Activated CD4-positive, alpha-beta memory T cell treated with anti-CD3 and anti-CD28 coated beads for 36 hours (primary cell): Measurements from ENCODE around the gene PKP1. TPM values are rescaled to one million over a fixed set of nuclear protein-coding genes. Genes with fewer than 3 reads are reported as not detected.

Experiments
- CTCF ChIA-PET: fragments of 350-600 bp; sonication (Branson Sonifier 250); formaldehyde crosslinking; loops from one replicate; lab custom pipeline; 2021; ENCODE audit warnings: antibody characterized with exemption, inconsistent platforms; lab: Charles Lee
- POLR2A ChIA-PET: fragments of 350-600 bp; sonication (Branson Sonifier 250); formaldehyde crosslinking; loops from one replicate; lab custom pipeline; 2021; ENCODE audit warnings: antibody characterized with exemption; lab: Charles Lee
- DNase-seq: peaks from one replicate; pipeline ENCODE4 v3.0.0-alpha.2; 2020
- H3K27ac Mint-ChIP-seq: one replicate; pipeline ENCODE4 v1.8.0; 2021; ENCODE audit warnings: mixed read lengths
- H3K27me3 Mint-ChIP-seq: one replicate; pipeline ENCODE4 v1.8.0; 2021; ENCODE audit warnings: mixed read lengths
- H3K36me3 Mint-ChIP-seq: one replicate; pipeline ENCODE4 v1.8.0; 2021; ENCODE audit warnings: mixed read lengths
- H3K4me1 Mint-ChIP-seq: one replicate; pipeline ENCODE4 v1.8.0; 2021; ENCODE audit warnings: low read depth, mixed read lengths
- H3K4me3 Mint-ChIP-seq: one replicate; pipeline ENCODE4 v1.8.0; 2021; ENCODE audit warnings: mild to moderate bottlenecking, mixed read lengths
- H3K9me3 Mint-ChIP-seq: one replicate; pipeline ENCODE4 v1.8.0; 2021; ENCODE audit warnings: mixed read lengths
- intact Hi-C: fragments of 100-400 bp; cut with micrococcal nuclease; formaldehyde crosslinking; loops from one replicate; pipeline ENCODE4 v1.15.1; 2023
- total RNA-seq, 2 experiments: library from RNA; stranded (reverse); gene quantifications; one replicate each; pipeline ENCODE4 v1.2.3, GENCODE V29; 2021

Gene PKP1
- total RNA-seq, 2 experiments from 2014 or later = not detected

DNA sequence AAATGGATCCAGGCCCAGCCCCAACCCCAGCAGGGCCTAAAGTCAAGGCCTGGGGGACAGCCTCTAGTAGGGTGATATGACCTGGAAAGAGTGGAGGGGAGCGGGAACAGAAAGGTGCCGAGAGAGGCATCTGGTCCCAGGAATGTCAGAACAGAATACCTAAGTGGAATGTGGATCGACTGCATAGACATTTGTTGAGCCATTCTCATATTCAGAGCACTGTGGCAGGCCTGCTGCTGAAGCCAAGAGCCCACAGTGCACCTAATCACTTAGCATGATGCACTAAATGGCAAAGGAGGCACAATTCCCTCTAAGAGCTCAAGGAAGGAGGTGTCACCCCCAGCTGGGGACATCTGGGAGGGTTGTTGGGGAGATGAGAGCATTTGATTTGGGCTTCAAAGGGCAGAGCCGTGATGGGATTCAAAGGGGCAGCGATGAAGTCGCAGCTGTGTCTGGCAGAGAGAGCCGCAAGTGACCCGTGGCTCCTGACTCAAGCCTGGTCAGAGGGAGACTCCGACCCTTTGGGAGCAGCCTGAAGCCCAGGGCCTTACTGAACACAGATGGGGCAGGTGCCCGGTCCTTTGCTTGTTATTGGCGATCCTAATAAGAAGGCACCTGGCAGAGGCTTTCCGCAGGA lies 8.6 kb upstream of the PKP1 start:
- no peaks in the 10 kb centered on the region for H3K4me1 Mint-ChIP-seq
- H3K4me3 Mint-ChIP-seq = no peak overlapping the region
- ChIA-PET POLR2A (no interaction called here), CTCF (interaction anchor here (0.5 to 1.6 kb wide), 2 partner anchors 52 to 81 kb away, joined by 3 to 4 read pairs; no protein-coding TSS in a partner anchor)
- no peaks in the 10 kb centered on the region for H3K9me3 Mint-ChIP-seq
- H3K27me3 Mint-ChIP-seq = peaks cover 10% of the 10 kb centered on the region
- no peak overlapping the region for H3K27ac Mint-ChIP-seq
- intact Hi-C loops = no loop called here
- no peak for DNase-seq
- H3K36me3 Mint-ChIP-seq = no peaks in the 10 kb centered on the region

DNA sequence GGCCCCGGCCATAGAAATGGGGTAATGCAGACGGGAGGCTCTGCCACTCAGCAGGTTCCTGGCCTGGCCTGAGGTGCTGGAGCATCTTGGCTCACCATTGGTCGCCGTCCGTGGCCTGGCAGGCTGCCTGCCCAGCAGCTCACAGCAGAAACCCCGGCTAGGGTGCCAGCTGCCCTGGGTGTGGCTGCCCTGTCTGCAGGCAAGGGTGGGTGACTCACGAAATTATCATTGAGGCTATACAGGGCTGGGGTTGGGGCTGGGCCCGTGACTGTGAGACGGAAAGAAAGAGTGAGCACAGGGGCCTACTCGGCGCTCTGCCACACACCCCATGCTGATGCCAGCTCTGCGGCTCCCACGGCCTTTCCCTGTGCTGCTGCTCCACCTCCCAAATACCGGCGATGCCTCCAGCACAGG lies 8.0 kb upstream of the PKP1 start:
- Mint-ChIP-seq H3K4me3 (no peak overlapping the region), H3K36me3 (no peaks in the 10 kb centered on the region), H3K27me3 (peaks cover 10% of the 10 kb centered on the region), H3K4me1 (no peaks in the 10 kb centered on the region), H3K27ac (no peak overlapping the region), H3K9me3 (no peaks in the 10 kb centered on the region)
- DNase-seq = no peak
- ChIA-PET POLR2A (no interaction called here), CTCF (interaction anchor here (1.6 kb wide), 1 partner anchor 52 kb away, joined by 4 read pairs; no protein-coding TSS in a partner anchor)
- intact Hi-C loops = no loop called here

DNA sequence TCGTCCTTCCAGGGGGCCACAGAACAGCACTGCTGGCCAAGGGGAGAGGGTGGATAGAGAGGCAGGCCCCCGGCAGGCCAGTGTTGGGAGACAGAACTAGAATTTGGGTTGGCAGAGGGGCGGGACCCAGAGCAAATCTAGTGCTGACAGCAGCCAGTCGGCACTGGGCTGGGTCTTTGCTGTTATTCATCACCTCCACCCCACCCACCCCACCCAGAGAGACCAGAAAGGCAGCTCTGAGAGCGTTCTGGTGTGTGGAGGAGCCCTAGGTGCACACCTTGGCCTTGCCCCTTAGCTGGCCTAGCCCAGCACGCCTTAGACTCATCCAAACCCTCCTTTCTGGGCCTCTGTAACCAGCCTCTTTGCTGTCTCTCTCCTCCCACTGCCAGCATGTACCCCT lies 6.4 kb upstream of the PKP1 start:
- Mint-ChIP-seq H3K4me1 (no peaks in the 10 kb centered on the region), H3K27ac (no peak overlapping the region), H3K27me3 (peaks cover 13% of the 10 kb centered on the region), H3K9me3 (no peaks in the 10 kb centered on the region), H3K4me3 (no peak overlapping the region), H3K36me3 (no peaks in the 10 kb centered on the region)
- ChIA-PET CTCF (no interaction called here), POLR2A (no interaction called here)
- intact Hi-C loops = no loop called here
- no peak for DNase-seq

DNA sequence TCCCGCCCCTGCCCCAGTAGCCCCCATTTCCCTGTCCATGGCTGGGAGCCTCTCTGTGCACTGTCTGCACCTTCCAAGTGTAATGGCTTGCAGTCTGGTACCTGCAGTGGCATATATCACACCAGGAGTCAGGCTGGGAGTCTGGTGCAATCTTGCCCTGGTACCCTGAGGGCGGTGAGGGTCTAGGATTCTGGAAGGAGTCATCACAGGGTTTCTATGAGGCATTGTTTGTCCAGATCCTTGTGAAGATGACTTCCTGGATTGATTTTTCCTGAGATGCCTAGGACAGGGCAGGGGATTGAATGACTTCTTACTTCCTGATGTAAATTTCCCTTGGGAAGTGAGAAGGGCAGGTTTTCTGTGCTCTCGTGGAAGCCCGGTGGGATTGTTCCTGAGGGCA lies 5.9 kb upstream of the PKP1 start:
- no peaks in the 10 kb centered on the region for H3K36me3 Mint-ChIP-seq
- no peak overlapping the region for H3K27ac Mint-ChIP-seq
- intact Hi-C loops = no loop called here
- DNase-seq = no peak
- ChIA-PET CTCF (no interaction called here), POLR2A (no interaction called here)
- no peaks in the 10 kb centered on the region for H3K4me1 Mint-ChIP-seq
- no peaks in the 10 kb centered on the region for H3K9me3 Mint-ChIP-seq
- H3K4me3 Mint-ChIP-seq = no peak overlapping the region
- H3K27me3 Mint-ChIP-seq = peaks cover 16% of the 10 kb centered on the region

DNA sequence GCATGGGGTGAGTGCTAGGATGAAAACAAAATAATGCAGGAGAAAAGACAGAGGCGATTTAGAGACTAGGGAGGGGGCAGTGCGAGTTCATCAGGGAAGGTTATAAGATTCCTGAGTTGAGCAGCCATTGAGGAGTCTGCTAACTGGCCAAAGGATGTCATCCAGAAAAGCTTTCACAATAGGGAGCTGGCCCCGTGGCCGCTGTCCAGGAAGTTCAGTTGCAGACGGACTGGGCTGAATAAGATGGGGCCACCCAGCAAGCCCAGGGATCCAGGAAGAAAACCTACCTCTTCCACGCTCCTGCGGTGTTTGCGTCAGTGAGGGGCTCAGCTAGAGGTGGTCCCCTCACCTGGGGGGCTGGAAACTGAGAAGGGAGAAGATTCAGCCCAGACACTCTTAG lies 4.0 kb upstream of the PKP1 start:
- Mint-ChIP-seq H3K4me1 (peaks cover 2% of the 10 kb centered on the region), H3K36me3 (no peaks in the 10 kb centered on the region), H3K4me3 (no peak overlapping the region), H3K27ac (no peak overlapping the region), H3K27me3 (peaks cover 25% of the 10 kb centered on the region), H3K9me3 (no peaks in the 10 kb centered on the region)
- CTCF ChIA-PET = no interaction called here
- intact Hi-C loops = no loop called here
- DNase-seq = no peak
- POLR2A ChIA-PET = no interaction called here

DNA sequence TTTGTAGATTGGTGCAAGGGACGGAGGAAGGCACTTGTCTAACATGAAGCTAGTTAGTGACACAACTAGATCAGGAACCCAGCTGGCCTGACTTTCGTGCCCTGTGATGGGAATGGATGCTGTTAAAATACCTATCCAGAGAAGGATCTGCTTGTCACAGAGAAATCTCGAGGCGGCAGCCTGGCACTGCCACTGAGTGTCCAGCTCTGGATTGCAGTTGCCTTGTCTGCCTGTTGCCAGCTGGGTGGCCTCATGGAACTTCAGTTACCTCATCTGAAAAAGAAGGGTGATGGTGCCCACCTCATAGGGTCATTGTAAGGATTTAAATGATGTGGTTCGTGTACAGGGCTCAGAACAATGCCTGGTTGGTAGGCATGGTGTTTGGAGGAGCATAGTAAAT lies 2.4 kb upstream of the PKP1 start:
- CTCF ChIA-PET = no interaction called here
- Mint-ChIP-seq H3K27me3 (peaks cover 25% of the 10 kb centered on the region), H3K4me3 (no peak overlapping the region), H3K4me1 (peaks cover 2% of the 10 kb centered on the region), H3K36me3 (no peaks in the 10 kb centered on the region), H3K27ac (no peak overlapping the region), H3K9me3 (no peaks in the 10 kb centered on the region)
- intact Hi-C loops = no loop called here
- no peak for DNase-seq
- POLR2A ChIA-PET = no interaction called here

DNA sequence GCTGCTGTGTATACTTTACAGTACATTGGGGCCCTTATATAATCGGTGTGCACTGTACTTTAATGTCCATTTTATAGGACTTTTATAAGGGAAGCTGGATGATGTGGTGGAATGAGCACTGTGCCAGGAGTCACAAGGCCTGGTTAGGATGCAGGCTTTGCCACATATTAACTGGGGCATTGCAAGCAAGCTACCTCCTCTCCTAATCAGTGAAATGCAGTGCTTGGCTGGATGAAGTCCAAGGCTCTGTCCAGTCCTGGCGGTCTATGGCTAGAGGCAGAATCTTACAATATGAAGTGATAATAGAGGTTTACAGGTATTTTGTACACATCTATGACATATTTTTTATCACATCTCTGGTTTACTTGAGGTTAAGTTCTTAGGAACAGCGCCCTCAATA lies 1.7 kb upstream of the PKP1 start:
- Mint-ChIP-seq H3K9me3 (no peaks in the 10 kb centered on the region), H3K4me1 (peaks cover 2% of the 10 kb centered on the region), H3K27me3 (peaks cover 23% of the 10 kb centered on the region), H3K27ac (no peak overlapping the region), H3K4me3 (no peak overlapping the region), H3K36me3 (no peaks in the 10 kb centered on the region)
- CTCF ChIA-PET = no interaction called here
- POLR2A ChIA-PET = no interaction called here
- DNase-seq = no peak
- intact Hi-C loops = no loop called here

DNA sequence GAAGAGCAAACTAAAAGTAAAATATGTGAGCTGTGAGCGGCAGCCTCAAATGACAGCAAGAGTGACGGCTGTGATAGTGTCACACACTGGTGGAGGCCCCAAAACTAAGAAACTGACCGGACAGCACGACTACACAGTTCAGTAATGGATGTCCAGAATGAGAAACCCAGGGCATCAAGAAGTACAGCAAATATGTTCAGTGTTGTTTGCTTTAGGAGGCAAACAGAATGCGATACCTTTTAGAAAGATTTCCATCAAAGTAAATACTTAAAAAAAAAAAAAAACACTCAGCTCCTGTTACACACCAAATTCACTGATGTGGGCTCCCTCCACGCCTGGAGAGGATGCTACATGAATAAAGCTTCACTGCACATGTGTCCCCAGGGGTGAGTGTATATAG lies 1.1 kb upstream of the PKP1 start:
- no peaks in the 10 kb centered on the region for H3K36me3 Mint-ChIP-seq
- CTCF ChIA-PET = no interaction called here

DNA sequence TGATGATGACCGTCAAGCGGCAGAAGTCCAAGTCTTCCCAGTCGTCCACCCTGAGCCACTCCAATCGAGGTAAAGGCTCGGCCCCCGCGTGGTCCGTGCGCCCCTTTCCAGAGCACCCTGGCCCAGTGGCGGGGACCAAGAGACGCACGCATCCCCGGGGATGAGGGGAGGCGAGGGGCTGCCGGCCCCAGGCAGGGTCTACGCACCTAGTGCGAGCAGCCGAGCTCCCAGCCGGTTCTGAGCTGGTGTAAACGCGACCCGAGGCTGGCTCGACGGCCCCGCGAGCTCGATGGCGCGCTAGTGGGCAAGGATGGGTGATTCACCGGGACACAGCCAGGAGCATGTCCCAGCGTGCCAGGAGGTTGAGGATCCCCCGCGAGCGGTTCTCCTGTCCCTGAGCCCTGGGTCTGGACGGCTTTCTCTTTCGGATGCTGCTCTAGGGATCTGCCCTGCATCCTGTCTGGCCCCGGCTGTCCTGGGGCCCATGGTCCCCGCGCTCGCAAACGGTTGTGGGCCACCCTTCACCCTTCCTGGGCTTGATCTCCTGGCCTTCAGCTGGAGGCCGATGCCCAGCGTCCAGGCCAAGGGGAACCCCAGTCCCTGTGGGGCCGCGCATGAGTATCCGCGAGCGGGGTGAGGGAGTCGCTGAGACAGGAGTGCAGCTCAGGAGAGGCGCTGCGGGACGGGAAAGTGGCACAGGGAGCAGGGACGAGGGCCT lies 689 bp downstream of the PKP1 start:
- no peak overlapping the region for H3K4me3 Mint-ChIP-seq
- peaks cover 21% of the 10 kb centered on the region for H3K27me3 Mint-ChIP-seq
- no peaks in the 10 kb centered on the region for H3K36me3 Mint-ChIP-seq
- ChIA-PET POLR2A (no interaction called here), CTCF (no interaction called here)
- H3K27ac Mint-ChIP-seq = no peak overlapping the region
- no peaks in the 10 kb centered on the region for H3K9me3 Mint-ChIP-seq
- DNase-seq = no peak
- H3K4me1 Mint-ChIP-seq = peaks cover 2% of the 10 kb centered on the region
- intact Hi-C loops = no loop called here

More for the DNA sequence above, 1.1 kb upstream of the PKP1 start:
- no peak overlapping the region for H3K27ac Mint-ChIP-seq
- no peak for DNase-seq
- POLR2A ChIA-PET = no interaction called here
- H3K4me1 Mint-ChIP-seq = peaks cover 2% of the 10 kb centered on the region
- no peak overlapping the region for H3K4me3 Mint-ChIP-seq
- H3K9me3 Mint-ChIP-seq = no peaks in the 10 kb centered on the region
- H3K27me3 Mint-ChIP-seq = peaks cover 23% of the 10 kb centered on the region
- intact Hi-C loops = no loop called here

DNA sequence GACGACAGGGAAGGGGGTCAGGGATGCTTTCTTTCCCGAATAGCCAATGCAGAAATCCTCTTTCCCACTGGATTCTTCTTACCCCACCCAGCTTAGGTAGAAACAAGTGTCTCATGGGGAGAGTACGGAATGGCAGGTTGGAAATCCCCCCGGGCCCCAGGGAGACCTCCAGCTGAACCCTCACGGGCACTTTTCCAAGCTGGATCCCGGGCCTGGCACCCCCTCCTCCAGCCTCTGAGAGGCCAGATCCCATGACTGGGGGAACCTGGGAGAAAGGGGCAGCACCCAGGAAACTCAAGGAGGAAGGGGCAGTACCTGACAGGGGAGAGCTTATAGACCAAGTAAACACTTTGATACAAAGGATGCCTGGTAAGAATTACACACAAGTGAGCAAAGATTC lies 1.3 kb downstream of the PKP1 start:
- Mint-ChIP-seq H3K4me1 (peaks cover 2% of the 10 kb centered on the region), H3K9me3 (no peaks in the 10 kb centered on the region), H3K27me3 (peaks cover 20% of the 10 kb centered on the region), H3K27ac (no peak overlapping the region), H3K36me3 (no peaks in the 10 kb centered on the region), H3K4me3 (no peak overlapping the region)
- intact Hi-C loops = no loop called here
- DNase-seq = no peak
- ChIA-PET POLR2A (no interaction called here), CTCF (no interaction called here)

DNA sequence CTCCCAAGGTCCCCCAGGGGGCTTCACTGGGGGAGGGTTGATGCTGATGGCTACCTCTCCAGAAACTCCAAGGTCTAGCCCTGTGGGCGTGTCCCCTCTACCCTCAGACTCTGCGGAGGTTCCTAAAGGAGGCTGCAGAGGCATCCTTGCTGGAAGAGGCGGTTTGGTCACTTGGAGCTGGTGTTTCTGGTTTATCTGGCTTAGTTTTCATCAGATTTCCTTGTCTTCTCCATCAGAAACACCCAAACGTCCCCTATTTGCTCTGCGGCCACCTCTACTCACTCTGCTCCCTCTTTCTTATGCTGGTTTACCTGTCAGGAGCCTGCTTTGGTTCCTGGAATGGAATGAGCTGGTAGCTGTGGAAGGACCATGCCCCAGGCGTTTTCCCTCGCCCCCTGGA lies 2.5 kb downstream of the PKP1 start:
- DNase-seq = no peak
- Mint-ChIP-seq H3K4me1 (peaks cover 2% of the 10 kb centered on the region), H3K27ac (no peak overlapping the region), H3K36me3 (no peaks in the 10 kb centered on the region), H3K4me3 (no peak overlapping the region), H3K27me3 (peaks cover 19% of the 10 kb centered on the region), H3K9me3 (no peaks in the 10 kb centered on the region)
- CTCF ChIA-PET = no interaction called here
- intact Hi-C loops = no loop called here
- POLR2A ChIA-PET = no interaction called here

DNA sequence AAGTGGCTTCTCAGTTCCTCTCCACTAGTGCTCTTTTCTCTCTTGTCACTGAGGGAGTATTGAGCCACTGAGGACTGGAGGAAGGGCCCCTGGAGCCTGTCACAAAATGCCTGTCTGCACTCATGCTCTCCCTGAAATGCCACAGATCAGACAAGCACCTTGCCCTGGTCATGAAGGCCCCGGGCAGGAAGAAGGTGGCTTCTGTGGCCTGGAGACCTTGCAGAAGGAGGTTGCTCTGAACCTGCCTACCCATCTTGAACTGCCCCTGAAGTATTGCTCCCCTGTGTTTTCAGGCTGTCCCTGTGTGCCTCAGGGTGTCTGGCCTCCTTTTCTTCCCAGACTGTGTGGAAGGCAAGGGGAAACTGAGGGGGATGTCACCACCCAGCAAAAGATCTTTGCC lies 3.1 kb downstream of the PKP1 start:
- ChIA-PET CTCF (no interaction called here), POLR2A (no interaction called here)
- no peak for DNase-seq
- Mint-ChIP-seq H3K27ac (no peak overlapping the region), H3K9me3 (no peaks in the 10 kb centered on the region), H3K4me3 (no peak overlapping the region), H3K36me3 (no peaks in the 10 kb centered on the region), H3K27me3 (peaks cover 19% of the 10 kb centered on the region), H3K4me1 (peaks cover 2% of the 10 kb centered on the region)
- intact Hi-C loops = no loop called here

DNA sequence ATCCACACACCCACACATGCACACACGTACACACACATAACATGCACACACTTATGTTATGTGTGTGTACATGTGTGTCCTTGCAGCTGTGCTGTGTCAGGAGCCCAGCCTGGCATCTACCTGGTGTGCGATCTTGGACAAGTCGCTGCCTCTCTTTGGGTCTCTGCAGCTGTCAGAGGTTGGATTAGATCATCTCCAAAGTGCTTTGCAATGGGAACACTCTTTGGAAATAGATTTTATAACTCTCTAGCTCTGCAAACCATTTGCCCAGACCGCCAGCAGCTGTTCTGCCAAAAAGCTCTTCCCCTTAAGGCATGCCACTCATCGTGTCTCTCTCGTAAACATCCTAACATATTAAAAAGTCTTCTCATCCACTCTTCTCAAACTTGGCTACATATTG lies 4.7 kb downstream of the PKP1 start:
- H3K27me3 Mint-ChIP-seq = peaks cover 15% of the 10 kb centered on the region
- no peaks in the 10 kb centered on the region for H3K9me3 Mint-ChIP-seq
- intact Hi-C loops = no loop called here
- H3K27ac Mint-ChIP-seq = no peak overlapping the region
- no peak overlapping the region for H3K4me3 Mint-ChIP-seq
- ChIA-PET CTCF (no interaction called here), POLR2A (no interaction called here)
- DNase-seq = no peak
- H3K4me1 Mint-ChIP-seq = peaks cover 1% of the 10 kb centered on the region
- no peaks in the 10 kb centered on the region for H3K36me3 Mint-ChIP-seq
